Upper lobe of right lung (tissue), 1 donor: ENCODE data around the gene ZFAND3. TPM values are rescaled to one million over a fixed set of nuclear protein-coding genes. Genes with fewer than 3 reads are reported as not detected.

ENCODE experiments used
- ATAC-seq: fragments of 200-7000 bp; cut with Tn5 transposase; one replicate; pipeline ENCODE4 v1.9.1; 2020; ENCODE audit warnings: mild to moderate bottlenecking, moderate library complexity
- DNase-seq: peaks from one replicate; pipeline ENCODE4 v3.0.0-alpha.2; 2020
- H3K27ac ChIP-seq: fragments of 200-600 bp; one replicate; pipeline ENCODE4 v1.8.0; 2022
- H3K27me3 ChIP-seq: fragments of 200-600 bp; one replicate; pipeline ENCODE4 v1.8.0; 2022; ENCODE audit warnings: mild to moderate bottlenecking
- H3K36me3 ChIP-seq: fragments of 200-600 bp; one replicate; pipeline ENCODE4 v1.8.0; 2022
- H3K4me1 ChIP-seq: fragments of 200-600 bp; one replicate; pipeline ENCODE4 v1.8.0; 2022
- H3K4me3 ChIP-seq: fragments of 200-600 bp; one replicate; pipeline ENCODE4 v1.8.0; 2022; ENCODE audit warnings: mild to moderate bottlenecking
- H3K9me3 ChIP-seq: fragments of 200-600 bp; one replicate; pipeline ENCODE4 v1.8.0; 2022
- intact Hi-C: fragments of 100-400 bp; cut with DNase I; formaldehyde crosslinking; loops from one replicate; pipeline ENCODE4 v1.11.0; 2022
- total RNA-seq: library from RNA; stranded (reverse); fragmentation: NEBNext Ultra II Directional; extraction: Animal tissue kit (Norgen Biotek cat#: 25700); gene quantifications from one replicate; pipeline ENCODE4 v1.2.1, GENCODE V29; 2021
- TF ChIP-seq, protein P1 (sequence below): fragments of 200-600 bp; IDR thresholded peaks from one replicate; pipeline ENCODE4 v1.8.0; 2022; ENCODE audit warnings: antibody characterized with exemption
- donor health status: DM: no; HTN: yes; CAD: no; lungs with severe emphysema.

Gene ZFAND3
- total RNA-seq, 1 donor from 2014 or later = 69.1 TPM

DNA sequence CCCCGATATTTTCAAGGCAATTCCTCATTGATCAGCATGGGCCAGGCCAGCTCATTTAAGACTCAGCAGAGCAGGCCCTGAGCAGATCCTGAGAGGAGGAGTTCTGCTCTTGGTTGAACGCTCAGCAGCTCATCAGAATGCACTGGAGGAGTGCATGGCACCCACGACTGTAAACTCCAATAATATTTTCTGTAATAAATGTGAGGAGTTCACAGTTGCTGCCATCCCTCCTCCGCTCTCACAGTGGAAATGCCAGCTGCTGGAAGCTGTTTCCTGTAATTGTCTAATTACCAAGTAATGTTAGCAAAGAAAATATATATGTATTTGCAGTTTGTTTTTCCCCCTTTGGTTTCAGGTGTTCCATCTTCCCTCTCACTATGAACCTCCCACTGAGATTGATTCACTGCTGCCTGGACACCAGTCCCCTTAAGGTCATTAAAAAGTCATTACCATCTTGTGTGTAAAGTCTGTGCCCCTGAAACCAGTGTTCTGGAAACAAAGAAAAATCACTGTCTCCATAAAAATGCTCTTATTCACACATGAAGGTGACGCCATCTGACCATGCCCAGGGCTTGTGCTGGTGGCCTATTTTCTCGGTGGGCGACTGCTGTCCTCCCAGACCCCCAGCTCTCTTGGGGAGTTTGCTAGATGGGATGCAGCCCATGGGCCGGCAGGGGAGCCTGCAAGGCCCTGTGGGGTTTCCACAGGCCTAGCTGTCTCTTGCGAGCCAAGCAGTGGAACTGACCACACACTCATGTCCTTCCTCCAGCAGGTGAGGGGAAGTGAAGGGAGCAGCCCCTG, 374.2 kb downstream of the ZFAND3 start:
- Histone ChIP-seq H3K27me3 (no peaks in the 10 kb centered on the region), H3K4me3 (no peak overlapping the region), H3K4me1 (no peaks in the 10 kb centered on the region), H3K9me3 (no peaks in the 10 kb centered on the region), H3K27ac (no peak overlapping the region), H3K36me3 (no peaks in the 10 kb centered on the region)
- intact Hi-C loops = no loop called here
- no peak for DNase-seq
- TF ChIP-seq, protein P1, sequence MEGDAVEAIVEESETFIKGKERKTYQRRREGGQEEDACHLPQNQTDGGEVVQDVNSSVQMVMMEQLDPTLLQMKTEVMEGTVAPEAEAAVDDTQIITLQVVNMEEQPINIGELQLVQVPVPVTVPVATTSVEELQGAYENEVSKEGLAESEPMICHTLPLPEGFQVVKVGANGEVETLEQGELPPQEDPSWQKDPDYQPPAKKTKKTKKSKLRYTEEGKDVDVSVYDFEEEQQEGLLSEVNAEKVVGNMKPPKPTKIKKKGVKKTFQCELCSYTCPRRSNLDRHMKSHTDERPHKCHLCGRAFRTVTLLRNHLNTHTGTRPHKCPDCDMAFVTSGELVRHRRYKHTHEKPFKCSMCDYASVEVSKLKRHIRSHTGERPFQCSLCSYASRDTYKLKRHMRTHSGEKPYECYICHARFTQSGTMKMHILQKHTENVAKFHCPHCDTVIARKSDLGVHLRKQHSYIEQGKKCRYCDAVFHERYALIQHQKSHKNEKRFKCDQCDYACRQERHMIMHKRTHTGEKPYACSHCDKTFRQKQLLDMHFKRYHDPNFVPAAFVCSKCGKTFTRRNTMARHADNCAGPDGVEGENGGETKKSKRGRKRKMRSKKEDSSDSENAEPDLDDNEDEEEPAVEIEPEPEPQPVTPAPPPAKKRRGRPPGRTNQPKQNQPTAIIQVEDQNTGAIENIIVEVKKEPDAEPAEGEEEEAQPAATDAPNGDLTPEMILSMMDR = no peak
- ATAC-seq = no peak

DNA sequence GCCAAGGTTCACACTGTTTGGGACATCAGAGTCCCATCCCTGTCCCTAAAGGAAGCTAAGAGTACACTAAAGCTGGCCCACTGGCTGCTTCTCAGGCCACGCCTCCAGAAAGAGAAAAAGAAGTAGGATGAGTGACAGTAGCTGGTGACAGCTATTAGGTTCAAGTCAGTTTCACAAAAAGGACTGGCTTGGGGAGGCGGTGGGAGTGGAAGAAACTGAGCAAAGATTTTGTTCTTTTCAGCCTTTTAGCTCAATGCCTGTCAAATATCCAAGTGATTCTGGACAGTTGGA, 374.7 kb downstream of the ZFAND3 start:
- ATAC-seq (no peak), DNase-seq (no peak)
- Histone ChIP-seq H3K4me3 (no peak overlapping the region), H3K9me3 (no peaks in the 10 kb centered on the region), H3K36me3 (no peaks in the 10 kb centered on the region), H3K4me1 (no peaks in the 10 kb centered on the region), H3K27me3 (no peaks in the 10 kb centered on the region), H3K27ac (no peak overlapping the region)
- TF ChIP-seq, protein P1 = no peak
- intact Hi-C loops = no loop called here

DNA sequence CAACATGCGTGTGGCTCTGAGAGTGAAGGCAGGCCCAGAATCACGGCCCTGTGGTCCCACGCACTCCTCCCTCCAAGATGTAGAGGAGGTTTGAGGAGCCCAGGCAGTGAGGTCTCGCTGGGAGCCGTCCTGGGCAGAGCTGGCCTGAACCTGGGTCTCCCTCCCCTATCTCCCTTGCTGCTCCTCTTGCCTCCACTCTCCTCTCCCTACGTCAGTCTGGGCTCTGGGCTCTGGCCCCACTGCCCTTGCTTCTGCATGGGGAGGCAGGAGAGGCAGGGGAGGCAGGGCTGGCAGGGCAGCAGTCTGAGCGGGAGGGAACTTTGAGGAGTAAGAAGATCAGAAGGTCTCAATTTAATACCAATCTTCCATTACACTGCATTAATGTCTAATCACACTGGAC, 375.1 kb downstream of the ZFAND3 start:
- TF ChIP-seq, protein P1 = no peak
- intact Hi-C loops = no loop called here
- no peak for DNase-seq

DNA sequence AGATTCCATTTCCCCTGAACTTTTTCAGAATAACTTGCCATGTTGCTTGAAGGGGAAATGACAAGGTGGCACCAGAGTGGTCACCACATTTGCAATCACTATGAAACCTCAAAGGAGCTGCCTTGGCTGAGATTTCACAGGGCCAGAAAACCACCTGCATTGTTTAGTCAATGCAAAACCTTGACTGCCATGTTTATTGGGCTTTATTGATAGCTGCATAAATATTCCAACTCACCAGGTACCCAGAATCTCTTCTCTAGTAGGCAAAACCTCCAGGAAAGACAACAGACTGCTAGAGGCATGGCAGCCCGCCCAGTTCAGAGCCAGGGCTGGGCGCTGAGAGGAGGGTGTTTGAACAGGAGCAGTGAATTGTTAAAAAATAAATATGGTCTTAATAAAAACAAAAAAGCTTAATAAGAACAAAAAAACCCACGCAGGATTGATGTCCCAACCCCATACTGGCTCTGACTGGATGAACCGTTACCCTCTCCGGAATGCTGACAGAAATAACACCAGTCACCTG, 375.6 kb downstream of the ZFAND3 start:
- no peak for DNase-seq
- intact Hi-C loops = no loop called here
- no peak overlapping the region for H3K4me3 ChIP-seq
- no peak overlapping the region for H3K27ac ChIP-seq
- no peak for ATAC-seq
- no peaks in the 10 kb centered on the region for H3K36me3 ChIP-seq
- H3K27me3 ChIP-seq = no peaks in the 10 kb centered on the region
- TF ChIP-seq, protein P1 = no peak
- H3K9me3 ChIP-seq = no peaks in the 10 kb centered on the region
- no peaks in the 10 kb centered on the region for H3K4me1 ChIP-seq

More for the DNA sequence above, 375.1 kb downstream of the ZFAND3 start:
- no peak overlapping the region for H3K27ac ChIP-seq
- no peak overlapping the region for H3K4me3 ChIP-seq
- H3K36me3 ChIP-seq = no peaks in the 10 kb centered on the region
- ATAC-seq = no peak
- no peaks in the 10 kb centered on the region for H3K27me3 ChIP-seq
- H3K4me1 ChIP-seq = no peaks in the 10 kb centered on the region
- no peaks in the 10 kb centered on the region for H3K9me3 ChIP-seq

DNA sequence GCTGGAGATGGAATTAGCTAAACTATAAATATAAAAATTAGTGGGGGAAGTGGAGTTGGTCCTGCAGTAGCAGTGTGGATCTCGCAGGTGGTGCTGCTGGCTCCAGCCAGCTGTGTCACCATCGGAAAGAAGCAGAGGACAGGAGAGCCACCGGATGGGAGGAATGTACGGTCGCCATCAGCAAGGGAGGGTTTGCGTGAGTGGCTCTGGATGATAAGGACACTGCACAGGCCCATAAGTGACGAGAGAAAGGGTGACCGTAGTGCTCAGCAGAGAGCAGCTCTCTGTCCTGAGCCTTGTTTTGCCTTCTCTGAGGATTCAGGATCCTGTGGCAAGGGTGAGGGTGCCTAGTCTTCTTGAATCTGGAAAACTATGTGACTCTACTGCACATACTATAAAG, 378.7 kb downstream of the ZFAND3 start:
- TF ChIP-seq, protein P1 = no peak
- no peaks in the 10 kb centered on the region for H3K27me3 ChIP-seq
- DNase-seq = no peak
- intact Hi-C loops = no loop called here
- no peak overlapping the region for H3K27ac ChIP-seq
- no peak overlapping the region for H3K4me3 ChIP-seq
- H3K4me1 ChIP-seq = no peaks in the 10 kb centered on the region
- no peaks in the 10 kb centered on the region for H3K36me3 ChIP-seq
- no peak for ATAC-seq
- no peaks in the 10 kb centered on the region for H3K9me3 ChIP-seq

Other genes starting within 250 kb of the ZFAND3 start
- 10.7 TPM for gene MDGA1, start 121.8 kb upstream of the ZFAND3 start, total RNA-seq